Central memory CD4-positive, alpha-beta T cell (primary cell): ENCODE measurements around the gene ZBTB8OS.
"Not testable (repeated sequence)": the region's sequence is repeated elsewhere in the genome, so short reads cannot be mapped to it uniquely, and the experiment has no call there.

Experiments used
- DNase-seq: peaks from one replicate; pipeline ENCODE4 v3.0.0; 2022

The ZBTB8OS gene

DNA sequence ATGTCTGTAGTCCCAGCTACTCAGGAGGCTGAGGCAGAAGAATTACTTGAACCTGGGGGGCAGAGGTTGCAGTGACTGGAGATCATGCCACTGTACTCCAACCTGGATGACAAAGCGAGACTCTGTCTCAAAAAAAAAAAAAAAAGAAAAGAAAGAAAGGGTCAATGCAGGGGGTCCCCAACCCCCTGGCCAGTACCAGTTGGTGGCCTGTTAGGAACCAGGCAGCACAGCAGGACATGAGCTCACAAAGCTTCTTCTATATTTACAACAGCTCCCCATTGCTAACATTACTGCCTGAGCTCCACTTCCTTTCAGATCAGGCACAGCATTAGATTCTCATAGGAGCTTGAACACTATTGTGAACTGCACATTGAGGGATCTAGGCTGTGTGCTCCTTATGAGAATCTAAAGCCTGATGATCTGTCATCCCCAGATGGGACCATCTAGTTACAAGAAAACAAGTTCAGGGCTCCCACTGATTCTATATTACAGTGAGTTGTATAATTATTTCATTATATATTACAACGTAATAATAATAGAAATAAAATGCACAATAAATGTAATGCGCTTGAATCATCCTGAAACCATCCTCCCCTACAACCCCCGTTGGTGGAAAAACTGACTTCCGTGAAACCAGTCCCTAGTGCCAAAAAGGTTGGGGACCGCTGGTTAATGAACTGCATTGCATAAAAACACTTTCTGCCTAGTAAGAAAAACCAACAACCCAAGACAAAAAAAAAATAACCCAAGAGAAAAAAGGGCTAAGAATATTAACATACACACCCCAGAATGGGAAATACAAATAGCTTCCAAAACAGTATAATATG is 2.8 kb downstream of the ZBTB8OS start:
- no peak for DNase-seq

DNA sequence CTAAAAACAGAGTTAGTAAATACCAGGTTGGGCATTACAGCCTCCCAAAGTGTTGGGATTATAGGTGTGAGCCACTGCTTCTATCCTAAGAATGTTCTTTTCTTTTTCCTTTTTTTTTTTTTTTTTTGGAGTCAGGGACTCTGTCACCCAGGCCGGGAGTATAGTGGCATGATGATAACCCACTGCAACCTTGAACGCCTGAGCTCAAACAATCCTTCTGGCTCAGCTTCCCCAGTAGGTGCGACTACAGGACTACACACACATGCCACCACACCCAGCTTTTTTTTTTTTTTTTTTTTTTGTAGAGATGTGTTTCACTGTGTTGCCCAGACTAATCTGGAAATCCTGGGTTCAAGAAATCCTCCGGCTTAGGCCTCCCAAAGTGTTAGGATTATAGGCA is 5.9 kb downstream of the ZBTB8OS start:
- no peak for DNase-seq

DNA sequence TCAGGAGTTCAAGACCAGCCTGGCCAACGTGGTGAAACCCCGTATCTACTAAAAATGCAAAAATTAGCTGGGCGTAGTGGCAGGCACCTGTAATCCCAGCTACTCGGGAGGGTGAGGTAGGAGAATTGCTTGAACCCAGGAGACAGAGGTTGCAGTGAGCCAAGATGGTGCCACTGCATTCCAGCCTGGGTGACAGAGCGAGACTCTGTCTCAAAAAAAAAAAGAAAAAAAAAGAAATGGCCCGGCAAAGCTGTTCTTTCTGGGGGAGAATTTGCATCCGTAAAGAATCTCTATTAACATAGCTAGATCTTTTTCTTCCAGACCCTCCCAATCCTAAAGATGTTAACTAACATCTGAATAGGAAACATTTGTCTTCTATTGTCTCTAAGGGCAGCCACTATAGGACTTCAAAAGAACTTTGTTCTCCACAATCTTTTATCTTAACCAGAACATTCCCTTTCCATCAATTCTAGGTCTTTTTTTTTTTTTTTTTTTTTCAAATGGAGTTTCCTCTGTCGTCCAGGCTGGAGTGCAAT is 8.0 kb downstream of the ZBTB8OS start:
- DNase-seq = not testable (repeated sequence)

DNA sequence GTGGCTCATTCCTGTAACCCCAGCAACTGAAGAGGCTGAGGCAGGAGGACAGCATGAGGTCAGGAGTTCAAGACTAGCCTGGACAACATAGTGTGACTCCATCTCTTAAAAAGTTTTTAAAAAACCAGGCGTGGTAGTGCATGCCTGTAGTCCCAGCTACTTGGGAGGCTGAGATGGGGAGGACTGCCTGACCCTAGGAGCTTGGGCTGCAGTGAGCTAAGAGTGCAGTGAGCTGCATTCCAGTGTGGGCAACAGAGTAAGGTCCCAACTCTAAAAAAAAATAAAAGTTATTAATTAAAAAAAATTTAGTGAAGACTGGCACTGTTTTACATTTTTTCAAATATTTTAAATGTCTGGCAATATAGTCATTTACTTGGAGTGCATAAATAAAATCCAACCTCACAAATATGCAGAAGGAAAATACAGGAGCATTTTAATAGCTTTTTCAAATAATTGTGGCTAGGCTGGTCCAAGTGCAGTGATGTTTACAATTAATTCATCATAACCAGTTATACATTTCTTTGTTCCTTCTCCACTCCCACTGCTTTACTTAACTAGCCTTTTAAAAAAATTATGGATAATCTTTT is 10.8 kb downstream of the ZBTB8OS start:
- no peak for DNase-seq

DNA sequence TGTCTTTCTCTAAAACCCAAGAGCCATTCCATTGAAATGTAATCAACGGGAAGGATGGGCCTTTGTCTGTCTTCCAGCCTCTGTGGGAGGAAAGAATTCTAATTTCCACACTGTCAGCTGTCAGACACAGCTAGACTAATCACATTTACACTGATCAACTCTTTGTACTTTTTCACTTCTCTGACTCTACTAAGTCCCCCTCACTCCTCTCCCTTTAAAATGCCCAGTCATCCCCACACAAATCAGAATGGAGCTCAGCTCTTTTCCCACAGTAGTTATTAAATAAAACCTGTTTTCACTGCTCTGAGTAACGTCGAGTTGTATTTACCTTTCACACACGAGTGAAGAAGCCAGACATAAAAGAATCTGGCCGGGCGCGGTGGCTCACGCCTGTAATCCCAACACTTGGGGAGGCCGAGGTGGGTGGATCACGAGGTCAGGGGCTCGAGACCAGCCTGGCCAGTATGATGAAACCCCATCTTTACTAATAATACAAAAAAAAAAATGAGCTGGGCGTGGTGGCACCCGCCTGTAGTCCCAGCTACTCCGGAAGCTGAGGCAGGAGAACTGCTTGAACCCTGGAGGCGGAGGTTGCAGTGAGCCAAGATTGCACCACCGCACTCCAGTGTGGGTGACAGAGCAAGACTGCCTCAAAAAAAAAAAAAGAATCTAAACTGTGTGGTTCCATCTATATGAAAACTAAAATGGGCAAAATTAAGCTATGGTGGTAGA is 13.3 kb downstream of the ZBTB8OS start:
- no peak for DNase-seq

DNA sequence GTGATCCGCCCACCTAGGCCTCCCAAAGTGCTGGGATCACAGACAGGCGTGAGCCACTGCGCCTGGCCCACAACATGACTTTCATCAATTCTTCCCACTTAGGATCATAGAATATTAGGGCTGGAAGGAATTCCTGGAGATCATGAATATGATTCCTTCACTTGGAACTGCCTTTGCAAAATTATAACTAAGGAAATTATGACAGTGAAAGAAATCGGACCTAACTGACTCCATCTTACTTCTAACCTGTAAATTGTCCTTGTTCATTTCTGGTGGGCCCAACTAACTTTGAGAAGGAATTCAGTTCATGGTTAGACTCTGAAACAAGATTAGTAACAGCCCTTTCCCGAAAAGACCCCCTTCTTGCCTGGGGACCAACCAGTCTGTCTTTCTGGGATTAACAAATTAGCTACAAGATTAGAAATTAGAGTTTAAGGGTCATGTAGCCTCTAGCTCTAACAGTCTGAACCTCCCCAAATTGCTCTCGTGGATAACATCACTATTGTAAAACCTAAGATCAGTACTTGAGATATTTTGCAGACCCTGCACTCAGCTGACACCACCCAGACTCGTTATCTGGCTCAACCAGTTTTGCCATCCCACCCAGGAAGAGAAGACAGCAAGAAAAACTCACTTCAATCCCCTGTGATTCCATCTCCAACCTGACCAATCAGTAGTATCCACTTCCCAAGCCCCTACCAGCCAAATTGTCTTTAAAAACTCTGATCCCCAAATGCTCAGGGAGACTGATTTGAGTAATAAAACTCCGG is 14.7 kb downstream of the ZBTB8OS start:
- no peak for DNase-seq

DNA sequence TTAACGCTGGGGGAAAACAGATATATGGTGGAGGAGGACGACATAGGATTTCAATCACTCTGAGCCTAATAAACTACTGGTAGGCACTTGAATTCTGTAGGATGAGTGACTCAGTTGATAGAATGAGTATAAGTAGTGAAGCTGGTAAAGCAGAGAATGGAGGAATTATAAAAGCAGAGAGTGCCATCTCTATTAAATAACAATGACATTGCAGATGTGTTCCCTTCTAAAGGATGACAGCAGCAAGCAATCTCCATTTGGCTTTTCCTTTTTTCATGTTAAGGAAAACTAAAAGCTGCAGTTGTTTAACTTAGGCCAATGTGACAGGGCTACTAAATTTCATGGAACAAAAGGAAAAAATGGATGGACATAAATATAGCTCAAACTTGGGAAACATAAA is 17.5 kb downstream of the ZBTB8OS start:
- DNase-seq = no peak

DNA sequence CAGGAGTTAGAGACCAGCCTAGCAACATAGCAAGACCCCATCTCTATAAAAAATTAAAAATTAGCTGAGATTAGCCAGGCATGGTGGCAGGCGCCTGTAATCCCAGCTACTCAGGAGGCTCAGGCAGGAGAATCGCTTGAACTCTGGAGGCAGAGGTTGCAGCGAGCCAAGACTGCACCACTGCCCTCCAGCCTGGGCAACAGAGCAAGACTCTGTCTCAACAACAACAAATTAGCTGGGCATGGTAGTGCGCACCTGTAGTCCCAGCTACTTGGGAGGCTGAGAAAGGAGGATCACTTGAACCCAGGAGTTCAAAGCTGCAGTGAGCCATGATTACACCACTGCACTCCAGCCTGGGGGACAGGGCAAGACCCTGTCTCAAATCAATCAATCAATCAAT is 20.2 kb downstream of the ZBTB8OS start:
- not testable (repeated sequence) for DNase-seq

DNA sequence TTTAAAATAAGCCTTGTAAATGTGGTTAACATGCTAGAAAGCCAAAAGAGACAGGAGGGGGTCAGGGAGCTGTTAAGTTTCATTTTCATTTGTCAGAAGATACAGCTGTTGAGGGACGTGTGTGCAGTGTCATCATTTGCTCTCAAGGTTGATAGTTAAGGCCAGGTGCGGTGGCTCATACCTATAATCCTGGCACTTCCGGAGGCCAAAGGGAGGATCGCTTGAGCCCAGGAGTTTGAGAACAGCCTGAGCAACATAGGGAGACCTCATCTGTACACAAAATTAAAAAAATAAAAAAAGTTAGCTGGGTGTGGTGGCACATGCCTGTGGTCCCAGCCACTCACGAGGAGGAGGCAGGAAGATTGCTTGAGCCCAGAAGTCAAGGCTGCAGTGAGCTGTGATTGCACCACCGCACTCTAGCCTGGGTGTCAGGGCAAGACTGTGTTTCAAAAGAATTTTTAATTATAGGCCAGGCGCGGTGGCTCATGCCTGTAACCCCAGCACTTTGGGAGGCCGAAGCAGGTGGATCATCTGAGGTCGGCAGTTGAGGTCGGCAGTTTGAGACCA is 22.7 kb downstream of the ZBTB8OS start:
- DNase-seq = peak; percentile 7

DNA sequence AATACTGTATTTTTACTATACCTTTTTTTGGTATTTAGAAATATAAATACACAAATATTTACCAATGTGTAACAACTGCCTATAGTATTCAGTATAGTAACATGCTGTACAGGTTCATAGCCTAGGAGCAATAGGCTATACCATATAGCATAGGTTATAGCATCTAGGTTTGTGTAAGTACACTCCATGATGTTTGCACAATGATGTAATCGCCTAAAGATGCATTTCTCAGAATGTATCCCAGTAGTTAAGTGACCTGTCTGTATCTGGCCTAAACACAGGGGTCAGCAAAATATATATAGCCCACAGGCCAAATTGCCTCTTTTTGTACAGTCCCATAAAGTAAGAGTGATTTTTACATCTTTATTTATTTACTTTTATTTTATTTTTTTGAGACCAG is 24.2 kb downstream of the ZBTB8OS start:
- no peak for DNase-seq

DNA sequence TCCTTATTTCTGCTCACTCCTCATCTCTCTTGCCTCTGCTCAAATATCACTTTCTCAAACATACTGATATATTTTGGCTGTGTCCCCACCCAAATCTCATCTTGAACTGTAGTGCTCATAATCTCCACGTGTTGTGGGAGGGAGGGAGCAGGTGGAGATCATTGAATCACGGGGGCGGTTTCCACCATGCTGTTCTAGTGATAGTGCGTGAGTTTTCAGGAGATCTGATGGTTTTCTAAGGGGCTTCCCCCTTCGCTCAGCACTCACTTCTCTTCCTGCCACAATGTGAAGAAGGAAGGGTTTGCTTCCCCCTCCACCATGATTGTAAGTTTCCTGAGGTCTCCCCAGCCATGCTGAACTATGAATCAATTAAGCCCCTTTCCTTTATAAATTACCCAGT is 26.6 kb downstream of the ZBTB8OS start:
- DNase-seq = no peak

DNA sequence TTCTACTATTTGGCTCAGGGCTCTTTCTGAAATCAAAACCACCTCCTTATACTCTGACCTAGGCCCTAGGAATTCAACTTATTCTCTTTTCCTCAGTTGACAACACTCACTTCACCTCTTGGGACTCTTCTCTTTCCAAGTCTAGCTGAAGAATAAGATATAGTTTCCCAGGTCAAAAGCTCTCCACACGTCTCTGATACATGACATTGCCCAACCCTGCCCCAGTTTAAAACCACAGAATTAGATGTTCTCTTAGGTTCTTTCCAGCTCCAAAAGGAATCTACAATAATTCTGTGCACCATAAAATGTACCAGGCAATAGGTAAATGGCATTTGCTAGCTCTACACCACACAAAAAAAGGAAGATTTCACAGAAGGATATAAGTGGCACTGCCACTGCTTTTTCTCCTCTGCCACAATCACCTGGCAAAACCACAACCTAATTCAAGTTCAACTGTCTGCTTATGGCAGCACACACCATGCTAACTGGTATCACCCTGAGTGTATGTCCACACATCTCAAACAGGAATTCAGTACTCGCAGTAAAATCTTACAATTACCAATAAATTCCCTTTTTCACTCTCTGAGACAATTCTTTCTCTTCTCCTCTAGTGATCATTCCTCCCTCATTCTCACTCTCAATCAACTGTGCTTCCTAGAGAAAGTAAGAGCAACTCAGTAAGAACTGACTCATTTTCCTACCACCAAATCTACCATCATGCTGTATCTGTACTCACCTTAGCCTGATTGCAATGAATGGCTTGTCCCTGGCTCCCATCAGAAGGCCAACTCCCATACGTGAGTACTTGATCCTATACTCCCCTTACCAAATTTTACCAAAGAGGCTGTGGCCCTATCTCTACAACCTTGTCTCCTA is 27.3 kb downstream of the ZBTB8OS start:
- no peak for DNase-seq

DNA sequence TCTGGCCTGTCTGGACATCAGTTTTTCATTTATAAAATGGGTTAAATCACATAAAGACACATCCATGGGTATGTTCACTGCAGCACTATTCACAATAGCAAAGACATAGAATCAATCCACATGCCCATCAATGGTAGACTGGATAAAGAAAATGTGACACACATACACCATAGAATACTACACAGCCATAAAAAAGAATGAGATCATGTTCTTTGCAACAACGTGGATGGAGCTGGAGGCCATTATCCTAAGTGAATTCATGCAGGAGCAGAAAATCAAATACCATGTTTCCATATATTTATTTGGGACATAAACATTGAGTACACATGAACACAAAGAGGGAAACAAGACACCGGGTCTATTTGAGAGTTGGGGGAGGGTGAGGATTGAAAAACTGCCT is 28.1 kb downstream of the ZBTB8OS start:
- no peak for DNase-seq

DNA sequence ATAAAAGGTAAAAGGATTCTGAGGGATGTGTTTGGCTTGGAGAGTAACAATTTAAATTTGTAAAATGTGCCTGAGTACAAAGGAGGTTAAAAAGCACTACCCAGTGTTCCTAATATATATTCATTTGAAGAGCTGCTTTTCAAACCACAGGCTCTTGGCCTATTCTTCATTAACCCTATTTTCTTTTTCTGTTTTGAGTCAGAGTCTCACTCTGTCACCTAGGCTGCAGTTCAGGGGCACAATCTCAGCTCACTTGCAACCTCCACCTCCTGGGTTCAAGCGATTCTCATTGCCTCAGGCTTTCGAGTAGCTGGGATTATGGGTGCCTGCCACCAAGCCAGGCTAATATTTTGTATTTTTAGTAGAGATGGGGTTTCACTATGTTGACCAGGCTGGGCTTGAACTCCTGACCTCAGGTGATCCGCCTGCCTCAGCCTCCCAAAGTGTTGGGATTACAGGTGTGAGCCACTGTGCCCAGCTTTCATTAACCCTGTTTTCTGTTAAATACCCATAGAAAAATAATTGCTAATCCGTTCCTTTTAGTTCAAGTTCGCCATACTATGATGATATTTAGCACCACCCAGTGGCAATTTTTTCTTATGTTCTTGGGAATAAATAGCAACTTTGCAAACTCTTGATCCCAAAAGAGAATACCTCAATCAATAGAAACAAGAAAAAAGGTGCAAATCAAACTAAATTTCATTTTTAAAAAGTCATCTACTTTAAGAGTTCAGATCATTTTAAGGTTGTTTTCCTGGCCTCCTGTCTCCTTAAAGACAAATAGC is 30.5 kb downstream of the ZBTB8OS start:
- no peak for DNase-seq

DNA sequence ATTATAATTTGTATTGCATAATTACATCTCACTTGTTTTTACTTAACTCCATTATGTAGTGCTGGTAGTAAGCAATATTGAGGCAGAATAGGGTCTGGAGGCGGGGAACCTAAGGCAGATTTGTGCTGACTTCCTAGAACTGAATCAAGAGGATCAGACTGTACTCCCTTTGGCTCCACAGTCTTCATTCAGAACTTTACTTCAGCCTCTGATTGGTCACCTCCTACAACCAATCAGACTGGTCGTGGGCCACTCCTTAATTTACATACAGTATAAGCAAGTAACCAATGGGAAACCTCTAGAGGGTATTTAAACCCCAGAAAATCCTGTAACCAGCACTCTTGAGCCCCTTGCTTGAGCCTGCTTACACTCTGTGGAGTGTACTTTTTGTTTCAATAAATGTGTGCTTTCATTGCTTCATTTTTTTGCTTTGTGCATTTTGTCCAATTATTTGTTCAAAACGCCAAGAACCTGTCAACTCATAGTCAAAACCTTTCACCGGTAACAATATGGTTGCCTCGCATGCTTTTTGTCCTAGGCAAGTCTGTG is 31.6 kb downstream of the ZBTB8OS start:
- DNase-seq = no peak

DNA sequence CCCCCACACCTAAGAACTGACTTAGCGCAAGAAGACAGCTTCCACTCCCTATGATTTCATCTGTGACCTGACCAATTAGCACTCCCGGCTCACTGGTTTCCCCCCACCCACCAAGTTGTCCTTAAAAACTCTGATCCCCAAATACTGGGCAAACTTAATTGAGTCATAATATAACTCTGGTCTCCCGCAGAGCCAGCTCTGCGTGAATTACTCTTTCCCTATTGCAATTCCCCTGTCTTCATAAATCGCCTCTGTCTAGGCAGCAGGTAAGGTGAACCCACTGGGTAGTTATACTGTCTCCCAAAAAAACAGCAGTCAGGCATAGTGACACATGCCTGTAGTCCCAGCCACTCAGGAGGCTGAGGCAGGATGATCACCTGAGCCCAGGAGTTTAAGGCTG is 36.9 kb downstream of the ZBTB8OS start:
- no peak for DNase-seq

DNA sequence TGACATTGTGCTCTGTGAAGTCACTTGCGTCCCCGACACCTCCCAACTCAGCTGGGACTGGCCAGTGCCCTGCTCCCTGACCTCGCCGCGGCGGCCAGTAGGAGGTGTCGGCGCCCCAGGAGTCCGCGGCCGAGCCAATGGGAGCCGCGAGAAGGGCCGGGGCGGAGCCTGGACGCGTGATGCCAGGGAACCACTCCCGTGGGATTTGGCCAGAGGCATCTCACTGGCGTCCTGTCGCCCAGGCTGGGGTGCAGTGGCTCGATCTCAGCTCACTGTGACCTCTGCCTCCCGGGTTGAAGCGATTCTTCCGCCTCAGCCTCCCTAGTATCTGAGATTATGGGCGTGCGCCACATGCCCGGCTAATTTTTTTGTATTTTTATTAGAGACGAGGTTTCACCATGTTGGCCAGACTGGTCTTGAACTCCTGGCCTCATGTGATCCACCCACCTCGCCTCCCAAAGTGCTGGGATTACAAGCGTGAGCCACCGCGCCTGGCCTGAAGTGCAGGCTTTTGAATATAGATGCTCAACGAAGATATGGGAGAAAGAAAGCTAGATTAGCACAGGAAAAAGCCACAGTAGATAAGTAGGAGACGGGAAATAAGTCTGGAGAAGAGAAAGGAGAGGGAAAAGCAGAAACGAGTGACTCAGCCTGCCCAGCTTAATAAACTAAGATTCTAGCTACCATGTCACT is 38.0 kb downstream of the ZBTB8OS start:
- peak; percentile 3 for DNase-seq

DNA sequence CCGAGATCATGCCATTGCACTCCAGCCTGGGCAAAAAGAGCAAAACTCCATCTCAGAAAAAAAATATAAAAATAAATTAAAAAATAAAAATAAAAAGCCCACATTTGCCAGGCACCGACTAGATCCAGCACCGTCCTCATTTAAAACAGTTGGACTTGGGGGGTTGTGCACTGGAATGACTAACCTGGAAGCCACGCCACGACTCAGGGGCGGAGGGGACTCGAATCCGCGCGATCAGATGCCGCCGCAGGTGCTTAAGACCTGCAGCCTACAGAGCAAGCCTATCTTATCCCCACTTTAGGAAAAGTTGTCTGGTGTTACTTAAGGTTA is 38.5 kb downstream of the ZBTB8OS start:
- no peak for DNase-seq

DNA sequence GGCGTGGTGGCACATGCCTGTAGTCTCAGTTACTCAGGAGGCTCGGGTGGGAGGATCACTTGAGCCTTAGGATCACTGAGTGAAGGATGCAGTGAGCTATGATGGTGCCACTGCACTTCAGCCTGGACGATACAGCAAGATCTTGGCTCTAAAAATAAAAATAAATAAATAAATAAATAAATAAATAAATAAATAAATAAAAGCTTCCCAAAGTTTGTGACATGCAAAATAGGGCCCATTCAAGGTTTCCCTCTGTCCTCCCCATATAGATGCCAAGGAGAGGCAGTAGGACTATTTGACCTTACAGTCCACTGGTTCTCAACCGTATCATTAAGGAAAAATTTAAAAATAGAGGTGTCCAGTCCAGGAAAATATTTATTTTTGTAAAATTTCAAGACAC is 41.2 kb downstream of the ZBTB8OS start:
- no peak for DNase-seq
